ENCODE measurements around the gene RHPN2. TPM values are rescaled to one million over a fixed set of nuclear protein-coding genes. Genes with fewer than 3 reads are reported as not detected.
A peak's percentile ranks its signal among the peaks of the same experiment; 100 is the strongest.

The RHPN2 gene
- total and polyA plus RNA-seq, 2 of the 13 experiments (the other 11 are each of a cell fraction or from before 2014, with no cell fraction given), result 20.3 to 48.0 TPM

GRCh38 chr19:32976223-32976805, 88.4 kb downstream of the RHPN2 start (continued):
- no peak for TF ChIP-seq GTF3A (CRISPR knock-in tag; conservative IDR thresholded peaks at IDR 0.05)
- no peak for TF ChIP-seq CC2D1A (CRISPR knock-in tag; IDR thresholded peaks at IDR 0.05)
- no peak for TF ChIP-seq NCOA5 (CRISPR knock-in tag; IDR thresholded peaks at IDR 0.05)
- TF ChIP-seq ZSCAN5A (CRISPR knock-in tag; IDR thresholded peaks at IDR 0.05; ENCODE audit: borderline replicate concordance), result no peak
- TF ChIP-seq TAF1 (CRISPR knock-in tag; IDR thresholded peaks at IDR 0.05), result no peak
- TF ChIP-seq ZNF672 (CRISPR knock-in tag; IDR thresholded peaks at IDR 0.05), result no peak
- TF ChIP-seq TBX3 (IDR thresholded peaks at IDR 0.05; ENCODE audit: borderline replicate concordance), result no peak
- no peak for TF ChIP-seq ZNF205 (CRISPR knock-in tag; IDR thresholded peaks at IDR 0.05)
- no peak for TF ChIP-seq ZNF83 (CRISPR knock-in tag; IDR thresholded peaks at IDR 0.05; ENCODE audit: borderline replicate concordance)
- TF ChIP-seq RFX5 (IDR thresholded peaks at IDR 0.05; ENCODE audit: low read depth, low read length), result no peak
- no peak for TF ChIP-seq ZNF224 (CRISPR knock-in tag; IDR thresholded peaks at IDR 0.05)
- TF ChIP-seq SRSF1 (optimal IDR thresholded peaks at IDR 0.05; ENCODE audit: low read depth, low read length), result no peak
- TF ChIP-seq ZNF841 (CRISPR knock-in tag; IDR thresholded peaks at IDR 0.05; ENCODE audit: borderline replicate concordance), result no peak
- peak; percentile 22; the same call in 1 of the 2 replicates for TF ChIP-seq ARID4A (CRISPR knock-in tag; IDR thresholded peaks at IDR 0.05; ENCODE audit: borderline replicate concordance)
- no peak for TF ChIP-seq PRPF4 (IDR thresholded peaks at IDR 0.05; ENCODE audit: low read depth, low read length, poor library complexity, severe bottlenecking)
- no peak for TF ChIP-seq ZNF33A (CRISPR knock-in tag; IDR thresholded peaks at IDR 0.05; ENCODE audit: borderline replicate concordance)
- no peak for TF ChIP-seq ZNF660 (CRISPR knock-in tag; IDR thresholded peaks at IDR 0.05; ENCODE audit: borderline replicate concordance, low read depth)
- TF ChIP-seq ZNF674 (CRISPR knock-in tag; IDR thresholded peaks at IDR 0.05; ENCODE audit: low read depth), result no peak
- no peak for TF ChIP-seq THAP9 (CRISPR knock-in tag; IDR thresholded peaks at IDR 0.05; ENCODE audit: borderline replicate concordance)
- 0 out of 2 replicates have a peak, but pooled peaks have one; percentile 10 for TF ChIP-seq MIXL1 (CRISPR knock-in tag; IDR thresholded peaks at IDR 0.05)
- TF ChIP-seq ZNF552 (CRISPR knock-in tag; IDR thresholded peaks at IDR 0.05; ENCODE audit: borderline replicate concordance), result no peak
- no peak for TF ChIP-seq NFRKB (IDR thresholded peaks at IDR 0.05)
- TF ChIP-seq ZNF652 (CRISPR knock-in tag; IDR thresholded peaks at IDR 0.05; ENCODE audit: borderline replicate concordance, low read depth), result no peak
- no peak for TF ChIP-seq SKI (IDR thresholded peaks at IDR 0.05; ENCODE audit: partially characterized antibody)

All from HepG2 (cell line).